Adrenal gland (tissue), 5 donors: ENCODE measurements around the gene APBA2.

Source experiments
- CTCF ChIP-seq, 6 experiments: fragments of 450-650 bp in 4 of 6; fragments of 200-600 bp in 2 of 6; sonication (generic) in 1 of 6; IDR thresholded peaks; 1 replicate in 5 of 6; 2 replicates in 1 of 6; pipeline versions ENCODE4 v1.5.1 to v1.8.0; 2016 to 2021; ENCODE audit warnings: antibody characterized with exemption in 6 of 6, mild to moderate bottlenecking in 2 of 6, moderate library complexity in 1 of 6
- POLR2A ChIP-seq, 2 donors: fragments of 450-650 bp; IDR thresholded peaks; one replicate each; pipeline ENCODE4 v1.6.1; 2017; ENCODE audit warnings: antibody characterized with exemption in 2 of 2, mild to moderate bottlenecking in 2 of 2, moderate library complexity in 1 of 2
- donor health status: DM: no; HTN: no; CAD: no.

- TF ChIP-seq CTCF (IDR thresholded peaks at IDR 0.05) (no peak), POLR2A (IDR thresholded peaks at IDR 0.05) (no peak)
Measured at GRCh38 chr15:28920781-28921331, 35.1 kb downstream of the APBA2 start.
